NCI-H460 (cell line): ENCODE results near the gene KDM3B. TPM values are rescaled to one million over a fixed set of nuclear protein-coding genes. Genes with fewer than 3 reads are reported as not detected.
"Not testable (repeated sequence)": the region's sequence is repeated elsewhere in the genome, so short reads cannot be mapped to it uniquely, and the experiment has no call there.

Experiments
- DNase-seq: peaks from one replicate; pipeline ENCODE4 v3.0.0-alpha.2; 2016; ENCODE audit warnings: low read depth; ENCODE audit errors: extremely low read depth
- total RNA-seq: library from RNA; depleted of rRNA; stranded (reverse); fragments of >200 nt; shearing (Covaris generic); gene quantifications from 2 replicates; pipeline ENCODE4 v1.2.3, GENCODE V29; 2014

The KDM3B gene
- total RNA-seq, 1 experiment from 2014 or later = 34.6 TPM

DNA sequence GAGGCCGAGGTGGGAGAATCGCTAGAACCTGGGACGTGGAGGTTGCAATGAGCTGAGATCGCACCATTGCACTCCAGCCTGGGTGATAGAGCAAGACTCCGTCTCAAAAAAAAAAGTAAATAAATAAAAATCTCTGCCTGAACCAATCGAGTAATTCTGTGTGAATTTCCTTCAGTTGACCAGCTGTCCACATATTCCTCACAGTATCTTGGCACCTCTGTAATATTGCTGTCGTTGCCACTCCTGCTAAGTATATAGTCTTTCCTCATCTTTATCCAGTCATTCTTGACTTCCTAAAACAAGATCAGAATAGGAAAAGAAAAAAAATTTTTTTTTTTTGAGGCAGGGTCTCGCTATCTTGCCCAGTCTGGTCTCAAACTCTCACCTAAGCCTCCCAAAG lies 29.9 kb downstream of the KDM3B start:
- DNase-seq = no peak

DNA sequence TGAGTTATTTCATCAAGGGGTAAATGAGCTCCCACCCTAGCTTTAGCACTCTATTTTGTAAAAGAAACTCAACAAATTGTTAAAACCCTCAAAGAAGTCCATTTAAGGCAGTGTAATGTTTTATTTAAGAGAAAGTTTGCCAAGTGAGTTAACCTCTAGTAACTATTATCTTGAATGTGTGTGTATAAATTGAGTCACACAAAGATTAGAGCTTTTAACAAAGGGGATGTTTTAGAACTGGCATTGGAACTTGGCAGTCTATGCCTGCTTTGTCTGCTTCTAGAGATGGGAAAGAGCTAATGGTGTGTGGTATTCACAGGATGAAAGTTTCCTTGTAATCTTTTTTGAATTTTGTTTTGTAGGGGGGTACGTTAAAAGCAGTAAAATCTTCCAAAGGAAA lies 33.2 kb downstream of the KDM3B start:
- DNase-seq = no peak

DNA sequence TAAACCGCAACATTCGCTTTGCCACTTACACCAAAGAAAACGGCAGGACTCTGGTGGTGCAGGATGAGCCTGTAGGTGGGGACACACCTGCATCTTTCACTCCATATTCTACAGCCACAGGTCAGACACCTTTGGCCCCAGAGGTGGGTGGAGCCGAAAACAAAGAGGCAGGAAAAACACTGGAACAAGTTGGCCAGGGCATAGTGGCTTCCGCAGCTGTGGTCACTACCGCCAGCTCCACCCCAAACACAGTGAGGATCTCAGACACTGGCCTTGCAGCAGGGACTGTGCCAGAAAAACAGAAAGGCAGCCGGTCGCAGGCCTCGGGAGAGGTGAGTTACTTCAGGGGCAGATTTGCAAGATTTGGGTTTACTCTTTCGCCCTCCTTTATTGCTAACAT lies 33.8 kb downstream of the KDM3B start:
- no peak for DNase-seq

- DNase-seq = no peak
Measured at GRCh38 chr5:138389332-138389731, 36.8 kb downstream of the KDM3B start.

DNA sequence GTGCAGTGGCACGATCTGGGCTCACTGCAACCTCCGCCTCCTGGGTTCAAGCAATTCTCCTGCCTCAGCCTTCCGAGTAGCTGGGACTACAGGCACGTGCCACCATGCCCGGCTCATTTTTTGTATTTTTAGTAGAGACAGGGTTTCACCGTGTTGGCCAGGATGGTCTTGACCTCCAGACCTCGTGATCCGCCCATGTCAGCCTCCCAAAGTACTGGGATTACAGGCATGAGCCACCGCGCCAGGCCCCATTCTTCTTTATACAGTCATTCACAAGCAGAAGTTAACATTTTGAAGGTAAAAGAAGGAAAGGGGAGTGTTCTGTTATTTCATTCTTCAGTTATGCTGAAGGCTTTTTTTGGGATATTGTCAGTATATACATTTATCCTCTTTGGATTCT lies 37.4 kb downstream of the KDM3B start:
- DNase-seq = not testable (repeated sequence)

DNA sequence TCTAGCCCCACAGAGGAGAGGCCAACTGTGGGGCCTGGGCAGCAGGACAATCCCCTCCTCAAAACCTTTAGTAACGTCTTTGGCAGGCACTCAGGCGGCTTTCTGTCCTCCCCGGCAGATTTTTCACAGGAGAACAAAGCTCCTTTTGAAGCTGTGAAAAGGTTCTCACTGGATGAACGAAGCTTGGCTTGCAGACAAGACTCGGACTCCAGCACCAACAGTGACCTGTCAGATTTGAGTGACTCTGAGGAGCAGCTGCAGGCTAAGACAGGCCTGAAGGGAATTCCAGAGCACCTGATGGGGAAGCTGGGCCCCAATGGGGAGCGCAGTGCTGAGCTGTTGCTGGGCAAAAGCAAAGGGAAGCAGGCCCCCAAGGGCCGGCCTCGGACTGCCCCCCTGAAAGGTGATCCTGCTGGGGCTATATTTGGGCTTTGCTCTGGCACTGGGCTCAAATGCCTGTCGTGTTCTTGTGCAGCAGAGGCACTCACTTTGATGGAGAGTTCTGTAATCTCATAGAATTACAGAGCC lies 39.4 kb downstream of the KDM3B start:
- no peak for DNase-seq

DNA sequence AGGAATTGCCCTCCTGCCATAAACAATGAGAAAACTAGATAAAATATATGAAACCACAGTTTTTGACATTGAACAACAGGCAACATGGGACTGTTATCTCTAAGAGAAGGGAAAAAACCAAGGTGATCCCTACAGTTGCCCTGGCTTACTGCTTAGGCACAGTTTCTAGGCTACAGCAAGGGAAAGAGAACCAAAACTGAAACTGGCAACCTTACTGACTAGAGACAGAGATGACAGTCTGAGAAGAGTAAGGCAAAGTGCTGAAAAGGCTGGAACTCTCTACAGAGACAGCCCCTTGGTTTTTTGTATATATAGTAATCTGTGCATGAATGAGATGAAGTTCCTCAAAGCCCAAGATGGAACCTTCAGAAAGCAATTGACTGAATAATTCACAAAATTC lies 50.2 kb downstream of the KDM3B start:
- DNase-seq = no peak

DNA sequence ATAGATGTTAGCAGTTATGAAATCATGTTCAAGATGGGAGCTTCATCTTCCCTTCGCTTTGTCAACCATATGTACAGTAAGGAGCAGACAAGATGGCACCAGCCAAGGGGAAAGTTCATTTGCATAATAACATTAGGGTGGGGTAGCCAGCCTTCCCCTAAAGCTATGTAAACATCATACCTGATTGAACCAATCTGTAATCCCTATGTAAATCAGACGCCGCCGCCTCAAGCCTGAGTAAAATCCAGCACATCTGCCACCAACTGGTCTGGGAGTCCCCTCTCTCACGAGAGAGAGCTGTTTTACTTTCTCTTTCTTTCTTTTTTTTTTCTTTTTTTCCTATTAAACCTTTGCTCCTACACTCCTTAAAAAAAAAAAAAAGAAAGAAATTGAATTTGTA lies 55.5 kb downstream of the KDM3B start:
- DNase-seq = no peak

DNA sequence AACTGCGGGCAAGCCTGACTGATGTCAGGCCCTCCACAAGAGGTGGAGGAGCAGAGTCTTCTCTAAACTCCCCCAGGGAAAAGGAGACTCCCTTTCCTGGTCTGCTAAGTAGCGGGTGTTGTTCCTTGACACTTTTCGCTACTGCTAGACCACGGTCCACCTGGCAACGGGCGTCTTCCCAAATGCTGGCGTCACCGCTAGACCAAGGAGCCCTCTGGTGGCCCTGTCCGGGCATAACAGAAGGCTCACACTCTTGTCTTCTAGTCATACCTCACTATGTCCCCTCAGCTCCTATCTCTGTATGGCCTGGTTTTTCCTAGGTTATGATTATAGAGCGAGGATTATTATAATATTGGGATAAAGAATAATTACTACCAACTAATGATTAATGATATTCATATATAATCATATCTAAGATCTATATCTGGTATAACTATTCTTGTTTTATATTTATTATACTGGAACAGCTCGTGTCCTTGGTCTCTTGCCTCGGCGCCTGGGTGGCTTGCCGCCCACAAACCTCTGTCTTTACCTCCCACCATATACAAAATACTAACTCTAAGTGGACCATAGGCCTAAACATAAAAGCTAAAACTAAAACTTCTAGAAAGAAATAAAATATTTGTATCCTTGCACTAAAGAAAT lies 58.6 kb downstream of the KDM3B start:
- peak; percentile 39 for DNase-seq

DNA sequence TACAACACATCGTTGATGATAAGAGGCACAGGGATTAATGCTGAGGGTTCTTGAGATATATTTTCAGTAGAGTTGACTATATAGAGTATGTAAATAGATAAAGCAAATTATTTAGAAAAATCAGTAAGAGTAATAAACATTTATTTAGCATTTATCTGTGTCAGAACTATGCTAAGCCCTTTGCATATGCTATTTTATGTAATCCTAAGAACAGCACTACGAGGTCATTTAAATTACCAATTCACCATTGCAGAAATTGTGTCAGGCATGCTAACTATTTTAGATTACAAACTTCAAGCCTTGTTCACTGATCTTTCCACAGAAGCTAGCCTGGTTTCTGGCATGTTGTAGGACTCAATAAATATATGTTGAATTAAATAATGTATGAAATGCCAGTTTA lies 66.0 kb downstream of the KDM3B start:
- DNase-seq = no peak

DNA sequence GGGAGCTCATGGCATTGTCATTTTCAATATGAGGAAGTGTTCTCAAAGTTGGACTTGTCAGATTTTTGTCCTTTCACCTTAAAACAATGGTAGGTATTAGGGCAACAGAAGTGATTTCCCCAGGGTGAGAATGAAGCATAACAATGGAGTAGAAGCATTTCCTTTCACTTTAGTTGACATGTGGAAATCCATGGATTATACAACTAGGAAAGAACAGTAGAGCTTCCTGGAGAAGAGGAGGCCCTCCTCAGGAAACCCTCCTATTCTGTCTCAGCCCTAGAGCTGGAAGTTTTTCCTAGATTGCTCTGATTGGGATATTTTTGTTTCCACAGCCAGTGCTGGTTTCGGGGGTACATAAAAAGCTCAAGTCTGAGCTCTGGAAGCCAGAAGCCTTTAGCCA lies 72.6 kb downstream of the KDM3B start:
- no peak for DNase-seq

GRCh38 chr5:138435943-138436342 lies 83.5 kb downstream of the KDM3B start:
- no peak for DNase-seq

GRCh38 chr5:138438003-138438723 lies 85.7 kb downstream of the KDM3B start:
- no peak for DNase-seq

- peak; percentile 18 for DNase-seq
Measured at GRCh38 chr5:138438724-138439476, 86.4 kb downstream of the KDM3B start, which contains the start of gene REEP2. Gene REEP2, plus strand, starts transcription at chr5:138439057. Its CDS starts 152 bp downstream, at chr5:138439209.

- DNase-seq = no peak
Measured at GRCh38 chr5:138439477-138440158, 87.1 kb downstream of the KDM3B start.

DNA sequence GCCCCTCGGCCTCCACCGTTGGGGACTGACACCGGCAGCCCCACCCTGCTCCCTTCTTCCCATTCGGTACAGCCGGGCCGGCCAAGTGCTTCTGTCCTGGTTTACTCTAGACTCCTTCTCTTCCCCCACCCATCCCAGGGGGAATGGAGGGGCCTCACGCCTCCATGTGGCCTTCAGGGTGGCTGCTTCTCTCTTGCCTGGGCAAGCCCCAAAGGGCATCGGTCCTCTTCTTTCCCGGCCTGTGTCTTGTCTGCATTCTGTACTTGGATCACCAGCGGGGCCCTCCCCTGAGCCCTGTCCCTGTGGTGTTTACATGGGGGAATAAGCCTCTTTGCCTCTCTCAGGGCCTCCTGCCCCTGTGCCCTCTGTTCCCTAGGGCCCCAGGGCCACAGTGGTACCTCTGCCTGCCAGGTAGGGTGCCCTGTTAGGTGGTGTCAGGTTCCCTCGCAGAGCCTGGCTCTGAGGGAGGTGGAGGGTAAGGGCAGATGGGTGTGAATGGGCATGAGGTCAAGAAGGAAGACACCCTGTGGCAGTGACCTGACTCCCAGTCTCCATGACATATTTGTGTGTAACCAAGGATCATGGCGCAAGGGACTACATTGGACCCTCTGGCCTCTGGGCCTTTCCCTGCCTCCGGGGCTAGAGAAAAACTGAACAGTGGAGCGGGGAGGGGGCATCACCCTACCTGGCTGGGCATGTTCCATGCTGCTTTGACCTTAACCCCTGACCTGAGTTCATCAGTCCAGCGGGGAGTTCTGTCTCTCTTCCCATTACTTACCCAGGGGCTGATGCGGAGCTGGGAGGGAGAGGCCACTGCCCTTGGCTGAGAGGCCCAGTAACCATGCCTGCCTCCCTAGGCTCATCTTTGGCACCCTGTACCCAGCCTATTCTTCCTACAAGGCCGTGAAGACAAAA lies 87.9 kb downstream of the KDM3B start:
- no peak for DNase-seq

- DNase-seq = no peak
Measured at GRCh38 chr5:138441221-138441620, 88.7 kb downstream of the KDM3B start.

DNA sequence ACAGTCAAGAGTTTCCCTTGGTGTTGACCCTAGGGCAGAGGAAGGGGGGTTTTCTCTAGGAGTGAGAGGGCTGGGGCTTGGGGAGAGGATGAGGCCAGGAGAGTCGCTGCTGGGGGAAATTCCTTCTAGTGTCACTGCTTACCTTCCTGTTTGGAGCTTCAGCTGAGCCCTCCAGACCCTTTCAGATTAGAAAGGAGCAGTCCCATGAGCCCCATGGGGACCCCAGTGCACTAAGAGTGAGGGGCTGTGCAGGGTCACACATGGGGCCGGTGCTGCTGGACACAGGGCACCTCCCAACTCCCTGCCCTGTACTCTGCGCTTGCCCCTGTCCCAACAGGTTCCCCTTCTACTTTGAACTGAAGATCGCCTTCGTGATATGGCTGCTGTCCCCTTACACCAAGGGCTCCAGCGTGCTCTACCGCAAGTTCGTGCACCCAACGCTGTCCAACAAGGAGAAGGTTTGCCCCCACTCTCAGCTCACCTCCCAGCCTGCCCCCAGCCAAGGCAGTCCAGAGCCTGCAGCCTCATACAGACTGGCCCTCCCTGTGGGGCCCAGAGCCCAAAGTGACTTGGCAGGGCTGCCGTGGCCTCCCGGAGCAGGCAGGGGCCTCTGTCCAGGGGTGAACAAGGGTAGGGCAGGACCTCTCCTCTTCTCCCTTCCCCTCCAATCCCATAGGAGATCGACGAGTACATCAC lies 91.7 kb downstream of the KDM3B start:
- DNase-seq = no peak
